CD8-positive, alpha-beta memory T cell (primary cell): Measurements from ENCODE around the gene MACIR. TPM values are rescaled to one million over a fixed set of nuclear protein-coding genes. Genes with fewer than 3 reads are reported as not detected.

Source experiments
- CTCF ChIA-PET: fragments of 350-600 bp; sonication (Branson Sonifier 250); formaldehyde crosslinking; loops from one replicate; lab custom pipeline; 2021; ENCODE audit warnings: antibody characterized with exemption; lab: Charles Lee
- POLR2A ChIA-PET: fragments of 350-600 bp; sonication (Branson Sonifier 250); formaldehyde crosslinking; loops from one replicate; lab custom pipeline; 2021; ENCODE audit warnings: antibody characterized with exemption; lab: Charles Lee
- DNase-seq, 5 donors: peaks; one replicate each; pipeline versions ENCODE4 v3.0.0 to v3.0.0-alpha.2; 2020 to 2022; ENCODE audit warnings: mixed read lengths in 1 of 5
- H3K27ac ChIP-seq: one replicate; pipeline ENCODE4 v1.7.0; 2013; ENCODE audit warnings: low read depth, mild to moderate bottlenecking, low read length, moderate library complexity
- H3K27me3 ChIP-seq: 2 replicates; pipeline ENCODE4 v1.7.0; 2013; ENCODE audit warnings: low read length, mild to moderate bottlenecking; ENCODE audit not compliant: insufficient read depth, poor library complexity, severe bottlenecking
- H3K36me3 ChIP-seq: 2 replicates; pipeline ENCODE4 v1.7.0; 2013; ENCODE audit warnings: mild to moderate bottlenecking, low read length, moderate library complexity; ENCODE audit not compliant: insufficient read depth
- H3K4me1 ChIP-seq: 2 replicates; pipeline ENCODE4 v1.7.0; 2013; ENCODE audit warnings: mild to moderate bottlenecking, low read length, moderate library complexity; ENCODE audit not compliant: insufficient read depth
- H3K4me3 ChIP-seq: 2 replicates; pipeline ENCODE4 v1.7.0; 2013; ENCODE audit warnings: mild to moderate bottlenecking, low read length
- H3K9me3 ChIP-seq: 2 replicates; pipeline ENCODE4 v1.7.0; 2013; ENCODE audit warnings: mild to moderate bottlenecking, low read length
- H3K27ac Mint-ChIP-seq, 8 donors: one replicate each; pipeline ENCODE4 v1.8.0; 2020 to 2021; ENCODE audit warnings: mixed read lengths in 8 of 8, mild to moderate bottlenecking in 6 of 8, inconsistent platforms in 3 of 8, moderate library complexity in 3 of 8
- H3K27me3 Mint-ChIP-seq, 2 donors: one replicate each; pipeline ENCODE4 v1.8.0; 2020 to 2021; ENCODE audit warnings: mixed read lengths in 2 of 2, mild to moderate bottlenecking in 1 of 2, moderate library complexity in 1 of 2
- H3K36me3 Mint-ChIP-seq, 3 donors: one replicate each; pipeline ENCODE4 v1.8.0; 2020 to 2021; ENCODE audit warnings: mixed read lengths in 3 of 3, inconsistent platforms in 1 of 3, mild to moderate bottlenecking in 1 of 3
- H3K4me1 Mint-ChIP-seq, 3 donors: one replicate each; pipeline ENCODE4 v1.8.0; 2020 to 2021; ENCODE audit warnings: mixed read lengths in 3 of 3, inconsistent platforms in 1 of 3, mild to moderate bottlenecking in 1 of 3
- H3K4me3 Mint-ChIP-seq, 7 donors: one replicate each; pipeline ENCODE4 v1.8.0; 2020 to 2021; ENCODE audit warnings: mixed read lengths in 7 of 7, mild to moderate bottlenecking in 6 of 7, moderate library complexity in 4 of 7, inconsistent platforms in 2 of 7
- H3K9me3 Mint-ChIP-seq, 5 donors: one replicate each; pipeline ENCODE4 v1.8.0; 2020 to 2022; ENCODE audit warnings: mixed read lengths in 5 of 5, mild to moderate bottlenecking in 3 of 5, moderate library complexity in 2 of 5, inconsistent platforms in 1 of 5
- polyA plus RNA-seq: library from polyadenylated mRNA; unstranded; fragments of 300-500 nt; fragmentation: Illumina TruSeq; gene quantifications from one replicate; pipeline ENCODE4 v1.2.3, GENCODE V29; 2021
- total RNA-seq, 2 experiments: library from RNA; stranded (reverse); gene quantifications; one replicate each; pipeline ENCODE4 v1.2.3, GENCODE V29; 2021

The MACIR gene
- total and polyA plus RNA-seq, 3 experiments from 2014 or later = 2.8 to 10.5 (median 9.9) TPM

DNA sequence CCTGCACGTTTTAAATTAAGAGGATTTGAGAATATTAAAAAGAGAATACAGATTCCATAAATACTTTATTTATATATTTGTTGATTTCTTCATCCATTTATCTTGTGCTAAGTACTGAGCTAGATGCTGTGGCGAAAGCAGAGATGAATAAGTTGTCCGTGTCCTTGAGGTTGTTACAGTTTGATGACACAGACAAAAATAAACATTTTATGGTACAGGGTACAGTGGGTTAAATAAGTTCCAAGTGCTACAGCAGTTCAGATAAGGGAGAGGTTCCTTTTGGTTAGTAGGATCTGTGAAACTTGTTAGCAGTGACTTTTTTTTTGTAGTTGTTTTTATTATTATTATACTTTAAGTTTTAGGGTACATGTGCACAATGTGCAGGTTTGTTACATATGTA is 50.2 kb downstream of the MACIR start:
- Histone ChIP-seq H3K4me1 (no peaks in the 10 kb centered on the region), H3K27me3 (no peaks in the 10 kb centered on the region), H3K4me3 (no peak overlapping the region), H3K27ac (no peak overlapping the region), H3K9me3 (no peaks in the 10 kb centered on the region), H3K36me3 (no peaks in the 10 kb centered on the region)
- no peak for DNase-seq
- ChIA-PET CTCF (no interaction called here), POLR2A (no interaction called here)
- H3K27ac Mint-ChIP-seq = no peak overlapping the region
- no peaks in the 10 kb centered on the region for H3K36me3 Mint-ChIP-seq
- no peaks in the 10 kb centered on the region for H3K4me1 Mint-ChIP-seq
- H3K27me3 Mint-ChIP-seq = peaks cover 5 to 26% of the 10 kb centered on the region in 2 donors
- H3K4me3 Mint-ChIP-seq = no peak overlapping the region
- H3K9me3 Mint-ChIP-seq = no peaks in the 10 kb centered on the region

DNA sequence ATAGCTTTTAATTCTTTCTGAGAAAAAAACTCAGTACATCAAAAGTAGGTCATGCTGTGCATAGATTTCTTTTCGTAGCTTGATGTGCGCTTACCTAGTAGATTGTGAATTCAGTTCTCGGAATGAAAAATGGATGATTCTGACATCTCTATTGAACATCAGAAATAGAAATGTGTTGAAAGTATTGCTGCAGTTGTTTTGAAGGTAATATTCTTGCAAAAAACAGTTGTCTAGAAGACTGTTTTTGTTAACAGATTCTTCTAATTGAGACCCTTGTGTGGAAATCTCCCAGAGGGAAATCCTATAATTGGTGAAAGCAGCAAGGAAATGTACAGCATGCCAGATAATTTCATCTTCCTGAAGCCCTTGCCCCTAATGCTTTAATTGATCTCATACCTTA is 54.5 kb downstream of the MACIR start:
- Mint-ChIP-seq H3K9me3 (no peaks in the 10 kb centered on the region), H3K4me1 (no peaks in the 10 kb centered on the region), H3K4me3 (no peak overlapping the region), H3K36me3 (no peaks in the 10 kb centered on the region), H3K27ac (no peak overlapping the region), H3K27me3 (peaks cover 8 to 28% of the 10 kb centered on the region in 2 donors)
- H3K27ac ChIP-seq = no peak overlapping the region
- no peak overlapping the region for H3K4me3 ChIP-seq
- no peaks in the 10 kb centered on the region for H3K27me3 ChIP-seq
- CTCF ChIA-PET = no interaction called here
- H3K4me1 ChIP-seq = no peaks in the 10 kb centered on the region
- H3K36me3 ChIP-seq = no peaks in the 10 kb centered on the region
- DNase-seq = no peak
- H3K9me3 ChIP-seq = no peaks in the 10 kb centered on the region
- POLR2A ChIA-PET = no interaction called here

DNA sequence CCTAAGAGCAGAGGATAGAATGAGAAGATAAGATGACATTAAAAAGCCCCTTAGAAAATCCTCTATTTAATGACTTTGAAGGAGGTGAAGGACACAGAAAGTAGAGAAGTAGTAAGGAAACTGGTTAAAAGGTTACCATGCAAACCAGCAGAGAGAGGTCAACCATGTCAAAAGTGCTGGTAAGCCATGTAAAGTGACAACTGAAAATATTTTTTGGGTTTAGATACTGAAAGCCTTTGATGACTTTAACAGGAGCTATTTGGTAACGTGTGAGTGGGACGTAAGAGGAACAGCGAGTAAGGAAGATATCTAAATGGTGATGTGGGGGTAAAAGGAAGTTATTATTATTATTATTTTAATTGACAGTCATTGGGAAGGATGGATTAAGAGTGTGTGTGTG is 56.9 kb downstream of the MACIR start:
- CTCF ChIA-PET = no interaction called here
- Mint-ChIP-seq H3K9me3 (no peaks in the 10 kb centered on the region), H3K4me1 (no peaks in the 10 kb centered on the region)

DNA sequence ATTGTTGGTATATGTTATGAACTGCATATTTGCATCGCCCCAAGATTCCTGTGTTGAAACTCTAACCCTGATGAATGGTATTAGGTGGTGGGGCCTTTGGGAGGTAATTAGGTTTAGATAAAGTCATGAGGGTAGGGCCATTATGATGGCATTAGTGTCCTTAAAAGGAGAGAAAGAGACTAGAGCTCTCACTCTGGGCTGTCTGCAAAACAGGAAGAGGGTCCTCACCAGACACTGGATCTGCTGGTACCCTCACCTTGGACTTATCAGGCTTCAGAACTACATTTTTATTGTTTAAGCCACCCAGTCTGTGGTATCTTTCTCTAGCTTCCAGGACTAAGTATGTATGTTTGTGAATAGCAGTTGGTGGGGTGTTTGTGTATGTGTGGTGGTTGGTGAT is 68.9 kb downstream of the MACIR start:
- ChIA-PET CTCF (no interaction called here), POLR2A (no interaction called here)
- H3K9me3 Mint-ChIP-seq = no peaks in the 10 kb centered on the region
- Histone ChIP-seq H3K4me3 (no peak overlapping the region), H3K27ac (no peak overlapping the region), H3K9me3 (no peaks in the 10 kb centered on the region), H3K36me3 (no peaks in the 10 kb centered on the region), H3K4me1 (no peaks in the 10 kb centered on the region), H3K27me3 (no peaks in the 10 kb centered on the region)
- peak overlapping the region in 1 of 8 donors; percentile 7 for H3K27ac Mint-ChIP-seq
- no peaks in the 10 kb centered on the region for H3K36me3 Mint-ChIP-seq
- no peak for DNase-seq
- no peak overlapping the region for H3K4me3 Mint-ChIP-seq
- H3K4me1 Mint-ChIP-seq = no peaks in the 10 kb centered on the region
- H3K27me3 Mint-ChIP-seq = peaks cover 3 to 29% of the 10 kb centered on the region in 2 donors

More for the DNA sequence above, 56.9 kb downstream of the MACIR start:
- Mint-ChIP-seq H3K36me3 (no peaks in the 10 kb centered on the region), H3K4me3 (no peak overlapping the region), H3K27ac (no peak overlapping the region), H3K27me3 (peaks cover 9 to 32% of the 10 kb centered on the region in 2 donors)
- Histone ChIP-seq H3K36me3 (no peaks in the 10 kb centered on the region), H3K27me3 (no peaks in the 10 kb centered on the region), H3K27ac (no peak overlapping the region), H3K9me3 (no peaks in the 10 kb centered on the region), H3K4me1 (no peaks in the 10 kb centered on the region), H3K4me3 (no peak overlapping the region)
- POLR2A ChIA-PET = no interaction called here
- DNase-seq = no peak

DNA sequence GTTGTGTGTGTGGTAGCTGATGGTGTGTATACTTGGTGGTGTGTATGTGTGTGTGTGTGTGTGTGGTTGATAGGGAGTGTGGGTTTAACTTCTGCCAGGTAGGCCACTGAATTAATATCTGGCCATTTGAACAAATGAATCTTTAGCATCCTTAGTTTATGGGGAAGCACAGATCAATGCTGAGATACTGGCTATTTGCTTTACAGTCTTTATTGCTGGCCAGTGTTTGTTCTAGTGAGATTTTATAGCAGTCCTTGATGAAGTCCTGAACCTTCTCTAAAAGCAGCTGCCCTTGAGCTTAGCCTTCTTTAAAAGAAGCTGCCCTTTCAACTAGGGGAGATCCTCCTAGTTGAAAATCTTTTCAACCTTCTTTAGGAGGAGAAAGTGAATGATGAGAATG is 69.3 kb downstream of the MACIR start:
- CTCF ChIA-PET = no interaction called here
- no peak overlapping the region for H3K4me3 Mint-ChIP-seq

More for the DNA sequence above, 69.3 kb downstream of the MACIR start:
- Histone ChIP-seq H3K27me3 (no peaks in the 10 kb centered on the region), H3K27ac (no peak overlapping the region), H3K4me1 (no peaks in the 10 kb centered on the region), H3K4me3 (no peak overlapping the region), H3K9me3 (no peaks in the 10 kb centered on the region), H3K36me3 (no peaks in the 10 kb centered on the region)
- H3K4me1 Mint-ChIP-seq = no peaks in the 10 kb centered on the region
- no peak overlapping the region for H3K27ac Mint-ChIP-seq
- POLR2A ChIA-PET = no interaction called here
- H3K27me3 Mint-ChIP-seq = peaks cover 3 to 27% of the 10 kb centered on the region in 2 donors
- H3K9me3 Mint-ChIP-seq = no peaks in the 10 kb centered on the region
- no peak for DNase-seq
- no peaks in the 10 kb centered on the region for H3K36me3 Mint-ChIP-seq

Other genes starting within 250 kb of the MACIR start
- 1 to 10 TPM; 8.6 to 9.3 TPM for gene GIN1, start 138.6 kb upstream of the MACIR start, total RNA-seq
- 10.4 TPM for gene GIN1, start 138.6 kb upstream of the MACIR start, polyA plus RNA-seq
- 10 to 100 TPM; 55.7 to 63.6 TPM for gene PPIP5K2, start 138.5 kb upstream of the MACIR start, total RNA-seq
- gene PPIP5K2, start 138.5 kb upstream of the MACIR start, polyA plus RNA-seq = 22.9 TPM